ENCODE results near the gene SLC6A3. TPM values are rescaled to one million over a fixed set of nuclear protein-coding genes. Genes with fewer than 3 reads are reported as not detected.

The SLC6A3 gene
- polyA plus RNA-seq, 1 experiment = not detected

DNA sequence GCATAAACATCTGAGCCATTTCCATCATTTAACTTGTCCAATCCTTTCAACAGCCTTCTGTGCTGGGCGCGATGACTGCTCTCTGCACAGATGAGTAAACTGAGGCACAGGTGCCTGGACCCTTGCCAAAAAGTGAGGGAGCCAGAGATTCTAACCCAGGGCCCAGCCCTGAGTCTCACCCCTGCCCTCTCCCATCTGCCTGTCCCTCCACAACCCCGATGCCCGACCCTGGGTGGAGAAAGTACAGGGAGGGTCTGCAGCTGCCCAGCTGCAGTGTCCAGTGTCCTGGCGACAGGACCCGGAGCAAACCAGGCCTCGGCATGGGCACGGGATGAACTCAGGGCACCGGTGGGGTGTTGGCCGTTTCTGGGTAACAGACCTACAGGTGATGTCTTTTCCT, 60.7 kb downstream of the SLC6A3 start:
- DNase-seq (ENCODE audit: low read depth, low spot score) = no peak
- Histone ChIP-seq H3K9me3 (ENCODE audit: control insufficient read depth, insufficient read depth, low read length) (peaks cover 3% of the 10 kb centered on the region; the same call in 1 of the 2 replicates), H3K27ac (ENCODE audit: low read depth, low read length) (no peak overlapping the region), H3K4me3 (ENCODE audit: low read depth, low read length) (no peak overlapping the region), H3K27me3 (ENCODE audit: control insufficient read depth, insufficient read depth, low read length) (peaks cover 34% of the 10 kb centered on the region)
- ChIA-PET POLR2A (no interaction called here), CTCF (interaction anchor here (1.5 kb wide), 1 partner anchor 260 kb away, joined by 6 read pairs; no protein-coding TSS in a partner anchor)
- TF ChIP-seq, protein P1, sequence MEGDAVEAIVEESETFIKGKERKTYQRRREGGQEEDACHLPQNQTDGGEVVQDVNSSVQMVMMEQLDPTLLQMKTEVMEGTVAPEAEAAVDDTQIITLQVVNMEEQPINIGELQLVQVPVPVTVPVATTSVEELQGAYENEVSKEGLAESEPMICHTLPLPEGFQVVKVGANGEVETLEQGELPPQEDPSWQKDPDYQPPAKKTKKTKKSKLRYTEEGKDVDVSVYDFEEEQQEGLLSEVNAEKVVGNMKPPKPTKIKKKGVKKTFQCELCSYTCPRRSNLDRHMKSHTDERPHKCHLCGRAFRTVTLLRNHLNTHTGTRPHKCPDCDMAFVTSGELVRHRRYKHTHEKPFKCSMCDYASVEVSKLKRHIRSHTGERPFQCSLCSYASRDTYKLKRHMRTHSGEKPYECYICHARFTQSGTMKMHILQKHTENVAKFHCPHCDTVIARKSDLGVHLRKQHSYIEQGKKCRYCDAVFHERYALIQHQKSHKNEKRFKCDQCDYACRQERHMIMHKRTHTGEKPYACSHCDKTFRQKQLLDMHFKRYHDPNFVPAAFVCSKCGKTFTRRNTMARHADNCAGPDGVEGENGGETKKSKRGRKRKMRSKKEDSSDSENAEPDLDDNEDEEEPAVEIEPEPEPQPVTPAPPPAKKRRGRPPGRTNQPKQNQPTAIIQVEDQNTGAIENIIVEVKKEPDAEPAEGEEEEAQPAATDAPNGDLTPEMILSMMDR (IDR thresholded peaks at IDR 0.05; ENCODE audit: low read depth, low read length) = no peak

DNA sequence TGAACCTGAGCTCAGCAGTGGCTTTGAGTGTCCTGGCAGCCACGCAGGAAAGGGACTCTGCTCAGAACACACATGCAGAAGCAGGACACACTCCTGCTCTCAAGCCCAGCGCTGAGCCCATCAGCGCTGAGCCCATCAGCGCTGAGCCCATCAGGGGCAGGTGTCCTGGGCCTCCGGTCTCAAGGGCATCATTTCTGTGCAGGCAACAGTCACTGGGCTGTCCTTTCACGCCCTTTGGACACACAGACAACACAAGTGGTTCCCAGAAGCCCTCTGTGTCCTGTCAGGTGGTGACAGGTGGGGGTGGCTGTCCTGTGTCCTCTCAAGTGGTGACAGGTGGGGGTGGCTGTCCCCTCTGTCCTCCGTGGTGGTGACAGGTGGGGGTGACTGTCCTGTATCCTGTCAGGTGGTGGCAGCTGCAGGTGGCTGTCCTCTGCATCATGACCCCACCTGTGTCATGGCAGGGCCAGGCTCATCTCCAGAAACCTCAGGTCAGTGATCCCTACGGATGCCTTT, 61.3 kb downstream of the SLC6A3 start:
- peaks cover 31% of the 10 kb centered on the region for H3K27me3 ChIP-seq (ENCODE audit: control insufficient read depth, insufficient read depth, low read length)
- DNase-seq (ENCODE audit: low read depth, low spot score) = no peak
- ChIA-PET CTCF (no interaction called here), POLR2A (no interaction called here)
- H3K4me3 ChIP-seq (ENCODE audit: low read depth, low read length) = no peak overlapping the region
- H3K27ac ChIP-seq (ENCODE audit: low read depth, low read length) = no peak overlapping the region
- H3K9me3 ChIP-seq (ENCODE audit: control insufficient read depth, insufficient read depth, low read length) = peaks cover 8% of the 10 kb centered on the region
- TF ChIP-seq, protein P1 (IDR thresholded peaks at IDR 0.05; ENCODE audit: low read depth, low read length) = no peak

DNA sequence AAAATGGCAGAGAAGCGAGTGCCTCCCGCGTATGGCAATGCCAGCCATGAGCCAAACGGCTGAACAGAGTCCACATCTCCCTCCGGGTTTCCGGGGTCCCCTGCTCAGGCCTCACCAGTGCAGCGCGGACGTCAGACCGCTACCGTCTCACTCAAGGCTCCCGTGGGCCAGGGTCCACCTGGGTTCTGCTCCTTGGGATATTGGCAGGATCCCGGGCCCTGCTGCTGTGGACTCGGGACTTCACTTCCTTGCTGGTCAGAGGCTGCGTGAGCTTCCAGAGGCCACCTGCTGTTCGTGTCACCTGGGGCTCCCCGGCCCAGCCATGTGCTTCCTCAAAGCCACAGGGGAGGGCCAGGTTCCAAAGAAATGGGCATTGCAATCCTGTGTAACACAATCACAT, 61.9 kb downstream of the SLC6A3 start:
- no peak overlapping the region for H3K4me3 ChIP-seq (ENCODE audit: low read depth, low read length)
- H3K27ac ChIP-seq (ENCODE audit: low read depth, low read length) = no peak overlapping the region
- POLR2A ChIA-PET = no interaction called here
- DNase-seq (ENCODE audit: low read depth, low spot score) = no peak
- TF ChIP-seq, protein P1 (IDR thresholded peaks at IDR 0.05; ENCODE audit: low read depth, low read length) = no peak
- CTCF ChIA-PET = no interaction called here
- H3K27me3 ChIP-seq (ENCODE audit: control insufficient read depth, insufficient read depth, low read length) = peaks cover 30% of the 10 kb centered on the region
- H3K9me3 ChIP-seq (ENCODE audit: control insufficient read depth, insufficient read depth, low read length) = peaks cover 11% of the 10 kb centered on the region

DNA sequence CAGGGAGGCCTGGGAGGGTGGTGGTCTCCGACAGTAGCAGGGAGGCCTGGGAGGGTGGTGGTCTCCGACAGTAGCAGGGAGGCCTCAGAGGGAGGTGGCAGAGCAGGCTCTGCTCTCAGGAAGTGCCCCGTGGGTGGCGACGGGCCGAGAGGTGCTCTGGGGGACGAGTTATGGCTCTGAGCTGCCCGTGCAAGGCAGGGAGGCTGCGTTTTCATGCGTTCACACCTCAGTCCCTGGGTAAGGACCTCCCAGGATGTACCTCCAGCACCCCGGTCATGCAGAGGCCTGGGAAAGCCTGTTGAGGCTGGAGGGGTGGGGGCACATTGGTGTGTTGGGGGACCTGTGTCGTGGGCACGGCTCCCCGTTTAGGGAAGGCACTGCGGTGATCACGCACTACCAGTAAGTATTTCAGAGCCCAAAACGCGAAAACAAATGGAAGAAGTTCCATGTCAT, 63.0 kb downstream of the SLC6A3 start:
- CTCF ChIA-PET = no interaction called here
- H3K27ac ChIP-seq (ENCODE audit: low read depth, low read length) = no peak overlapping the region
- H3K4me3 ChIP-seq (ENCODE audit: low read depth, low read length) = no peak overlapping the region
- peaks cover 11% of the 10 kb centered on the region for H3K9me3 ChIP-seq (ENCODE audit: control insufficient read depth, insufficient read depth, low read length)
- no peak for DNase-seq (ENCODE audit: low read depth, low spot score)
- H3K27me3 ChIP-seq (ENCODE audit: control insufficient read depth, insufficient read depth, low read length) = peaks cover 21% of the 10 kb centered on the region
- POLR2A ChIA-PET = no interaction called here
- TF ChIP-seq, protein P1 (IDR thresholded peaks at IDR 0.05; ENCODE audit: low read depth, low read length) = no peak

DNA sequence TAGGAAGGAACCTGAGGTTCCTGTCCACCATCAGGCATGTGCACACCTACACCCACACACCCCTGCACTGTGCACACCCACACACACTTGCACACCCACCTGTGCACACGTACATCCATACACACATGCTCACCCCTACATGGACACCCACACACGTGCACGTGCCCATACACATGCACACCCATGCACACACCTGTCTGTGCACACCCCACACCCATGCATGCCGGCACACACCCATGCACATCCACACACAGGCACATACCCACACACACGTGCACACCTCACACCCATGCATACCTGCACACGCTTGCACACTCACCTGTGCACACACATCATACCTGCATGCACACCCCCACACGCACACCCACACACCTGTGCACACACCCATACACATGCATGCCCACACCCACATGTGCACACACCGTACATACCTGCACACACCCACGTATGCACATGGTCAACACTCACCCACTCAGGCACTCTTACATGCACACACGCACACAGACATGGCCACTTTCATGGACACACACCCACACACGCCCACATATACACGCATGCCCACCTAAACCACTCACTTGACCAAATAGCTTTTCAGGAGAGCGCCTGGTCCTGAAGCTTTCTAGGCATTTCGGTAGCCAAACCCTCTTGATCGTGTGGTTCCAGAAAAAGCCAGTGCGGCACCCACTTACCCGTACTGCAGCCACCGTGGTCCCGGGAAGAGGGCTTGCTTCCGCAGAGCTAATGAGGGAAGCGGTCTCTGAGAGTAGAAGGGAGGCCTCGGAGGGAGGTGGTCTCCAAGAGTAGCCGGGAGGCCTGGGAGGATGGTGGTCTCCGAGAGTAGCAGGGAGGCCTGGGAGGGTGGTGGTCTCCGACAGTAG, 63.6 kb downstream of the SLC6A3 start:
- peaks cover 14% of the 10 kb centered on the region for H3K27me3 ChIP-seq (ENCODE audit: control insufficient read depth, insufficient read depth, low read length)
- CTCF ChIA-PET = interaction anchor here (0.6 to 2.2 kb wide), 4 partner anchors 27 to 1341 kb away, joined by 5 to 13 read pairs (median 7); no protein-coding TSS in a partner anchor
- H3K4me3 ChIP-seq (ENCODE audit: low read depth, low read length) = no peak overlapping the region
- POLR2A ChIA-PET = no interaction called here
- peaks cover 11% of the 10 kb centered on the region for H3K9me3 ChIP-seq (ENCODE audit: control insufficient read depth, insufficient read depth, low read length)
- no peak overlapping the region for H3K27ac ChIP-seq (ENCODE audit: low read depth, low read length)
- no peak for DNase-seq (ENCODE audit: low read depth, low spot score)
- TF ChIP-seq, protein P1 (IDR thresholded peaks at IDR 0.05; ENCODE audit: low read depth, low read length) = no peak

Data from AG04450 (cell line).